ENCODE measurements around the gene GREB1L. TPM values are rescaled to one million over a fixed set of nuclear protein-coding genes. Genes with fewer than 3 reads are reported as not detected.
"Not testable (repeated sequence)": the region's sequence is repeated elsewhere in the genome, so short reads cannot be mapped to it uniquely, and the experiment has no call there.

Gene GREB1L
- polyA plus RNA-seq, 5 donors = 0.50 to 0.91 (median 0.63) TPM

- DNase-seq = no peak
Observed at GRCh38 chr18:21305621-21306020, 63.6 kb downstream of the GREB1L start.

GRCh38 chr18:21306368-21306767 lies 64.3 kb downstream of the GREB1L start:
- DNase-seq = no peak

DNA sequence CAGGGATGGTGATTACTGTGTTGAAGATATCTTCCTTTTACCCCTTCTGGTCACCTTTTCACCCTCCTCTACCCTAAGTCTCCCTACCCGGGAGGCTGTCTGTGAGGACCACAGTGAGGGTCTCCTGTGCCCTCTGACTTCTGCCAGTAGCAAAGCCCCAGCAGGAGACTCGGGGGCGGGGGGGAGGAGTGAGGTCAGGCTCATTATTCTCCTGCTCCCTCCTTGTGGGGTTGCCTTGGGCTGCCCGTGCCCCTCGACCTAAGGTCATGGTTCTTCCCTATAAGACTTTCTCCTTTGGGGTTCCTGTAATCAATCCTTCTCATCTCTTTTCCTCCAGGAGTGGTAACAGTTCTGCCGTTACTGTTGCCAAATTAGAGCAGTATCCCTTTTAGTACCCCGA lies 65.5 kb downstream of the GREB1L start:
- no peak for DNase-seq

- no peak for DNase-seq
Observed at GRCh38 chr18:21309248-21309647, 67.2 kb downstream of the GREB1L start.

GRCh38 chr18:21311980-21312379 lies 69.9 kb downstream of the GREB1L start:
- DNase-seq = not testable (repeated sequence)

DNA sequence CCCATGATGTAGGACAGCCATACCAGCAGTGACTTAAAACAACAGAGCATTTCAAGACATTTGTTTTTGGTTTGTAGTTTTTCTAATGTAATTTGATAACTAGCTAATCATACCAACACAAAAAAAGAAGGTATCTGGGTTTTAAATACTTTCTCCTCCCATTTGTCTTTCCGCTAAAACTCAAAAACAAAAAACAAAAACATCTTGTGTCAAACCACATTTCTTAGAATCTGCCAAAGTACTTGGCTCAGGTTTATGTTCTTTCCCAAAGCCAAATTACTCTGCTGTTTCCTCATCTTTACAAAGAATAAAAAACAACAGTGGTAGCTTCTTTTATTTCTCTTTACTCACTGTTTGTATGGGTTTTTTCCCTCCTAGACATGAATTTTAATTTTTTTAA lies 71.5 kb downstream of the GREB1L start:
- DNase-seq = no peak

DNA sequence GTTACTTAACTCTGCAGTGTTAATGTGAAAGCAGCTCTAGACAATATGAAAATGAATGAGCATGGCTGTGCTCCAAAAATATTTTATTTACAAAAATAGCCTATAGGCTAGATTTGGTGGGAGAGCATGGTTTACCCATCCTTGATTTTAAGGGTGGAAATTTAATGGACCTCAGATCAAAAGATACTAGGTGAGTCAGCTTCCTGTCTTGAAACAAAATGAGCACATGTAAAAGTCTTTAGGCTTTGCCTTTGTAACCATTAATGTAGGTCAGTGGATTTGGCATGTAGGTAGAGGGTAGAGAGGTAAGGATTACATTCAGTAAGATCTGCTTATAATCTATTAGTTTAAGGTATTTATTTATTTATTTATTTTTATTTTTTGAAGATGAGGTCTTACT lies 72.7 kb downstream of the GREB1L start:
- no peak for DNase-seq

DNA sequence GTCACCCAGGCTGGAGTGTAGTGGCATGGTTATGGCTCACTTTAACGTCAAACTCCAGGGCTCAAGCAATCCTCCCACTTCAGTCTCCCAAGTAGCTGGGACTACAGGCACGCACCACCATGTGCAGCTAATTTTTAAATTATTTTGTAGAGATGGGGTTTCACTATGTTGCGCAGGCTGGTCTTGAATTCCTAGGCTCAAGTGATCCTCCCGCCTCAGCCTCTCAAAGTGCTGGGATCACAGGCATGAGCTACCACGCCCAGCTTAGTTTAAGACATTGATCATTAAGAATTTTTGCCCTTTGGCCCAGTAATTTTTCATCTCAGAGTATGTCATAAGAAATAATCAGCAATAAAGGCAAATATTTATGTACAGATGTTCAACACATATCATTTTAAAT lies 73.1 kb downstream of the GREB1L start:
- DNase-seq = not testable (repeated sequence)

DNA sequence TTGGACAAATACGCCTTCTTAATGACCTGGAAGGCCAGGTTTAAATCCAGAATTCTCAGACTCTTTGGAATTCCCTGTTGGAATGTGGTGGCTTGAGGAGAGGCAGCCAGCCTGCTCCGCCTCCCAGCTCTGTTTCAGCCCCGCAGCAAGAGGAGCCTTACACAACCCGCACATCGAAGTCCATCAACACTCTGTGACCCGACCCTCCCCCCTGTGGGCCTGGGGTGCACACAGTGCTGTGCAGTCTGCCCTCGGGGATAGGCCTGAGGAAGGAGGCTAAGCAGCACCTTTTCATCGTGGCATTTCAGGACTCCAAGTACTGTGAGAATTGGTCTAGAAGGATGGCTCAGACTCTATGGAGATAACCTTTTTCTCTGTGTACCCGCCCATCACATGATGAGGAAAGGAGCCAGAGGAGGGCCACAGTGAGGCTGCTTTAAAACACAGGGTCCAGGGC lies 73.7 kb downstream of the GREB1L start:
- DNase-seq = no peak

- no peak for DNase-seq
Observed at GRCh38 chr18:21316296-21316695, 74.3 kb downstream of the GREB1L start.

GRCh38 chr18:21321711-21322110 lies 79.7 kb downstream of the GREB1L start:
- no peak for DNase-seq

GRCh38 chr18:21327101-21327500 lies 85.1 kb downstream of the GREB1L start:
- no peak for DNase-seq

DNA sequence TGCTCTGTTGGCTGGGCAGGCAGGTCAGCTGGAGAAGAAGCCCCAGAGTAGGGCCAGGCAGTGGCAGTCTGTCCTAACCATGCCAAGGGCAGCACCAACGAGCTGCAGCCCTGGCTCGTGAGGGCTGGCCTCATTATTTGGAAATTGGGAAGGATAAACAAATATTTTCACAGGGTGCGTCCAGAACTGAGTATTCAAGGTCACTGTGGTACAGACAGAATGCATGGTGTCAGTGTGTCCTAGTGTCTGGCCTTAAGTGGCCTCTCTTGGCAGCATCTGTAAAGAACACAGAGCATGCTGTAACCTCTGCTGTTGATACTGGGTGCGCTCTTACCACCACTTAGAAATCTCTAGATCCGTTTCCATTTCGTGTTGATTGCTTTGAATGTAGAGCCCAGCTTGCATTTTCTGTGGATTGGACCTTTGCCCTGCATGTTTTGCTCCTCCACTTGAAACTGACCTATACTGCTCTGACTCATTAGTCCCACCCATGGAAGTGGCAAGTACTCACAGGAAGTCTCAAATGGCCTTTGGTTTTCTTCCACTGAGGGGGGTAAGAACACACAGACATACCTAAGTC lies 88.2 kb downstream of the GREB1L start:
- no peak for DNase-seq

DNA sequence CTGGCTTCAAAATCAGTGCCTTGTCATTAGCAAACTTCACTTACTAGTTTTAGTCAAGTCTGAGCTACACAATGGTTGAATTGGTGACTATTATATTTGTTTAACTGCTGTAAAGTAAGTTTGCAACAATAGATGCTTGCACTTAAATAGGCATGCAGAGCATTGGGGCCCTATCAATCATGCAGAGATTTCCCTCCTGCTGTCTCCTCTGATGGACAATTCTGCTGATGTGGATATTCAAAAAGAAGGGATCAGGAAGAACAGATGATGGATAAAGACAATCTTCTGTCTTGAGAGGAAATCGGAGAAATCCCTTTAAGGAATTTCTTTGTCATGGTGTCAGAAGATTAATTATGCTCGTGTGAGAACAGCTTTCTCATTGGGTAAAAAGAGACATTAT lies 89.0 kb downstream of the GREB1L start:
- no peak for DNase-seq

GRCh38 chr18:21335927-21336488 lies 94.0 kb downstream of the GREB1L start:
- no peak for DNase-seq

DNA sequence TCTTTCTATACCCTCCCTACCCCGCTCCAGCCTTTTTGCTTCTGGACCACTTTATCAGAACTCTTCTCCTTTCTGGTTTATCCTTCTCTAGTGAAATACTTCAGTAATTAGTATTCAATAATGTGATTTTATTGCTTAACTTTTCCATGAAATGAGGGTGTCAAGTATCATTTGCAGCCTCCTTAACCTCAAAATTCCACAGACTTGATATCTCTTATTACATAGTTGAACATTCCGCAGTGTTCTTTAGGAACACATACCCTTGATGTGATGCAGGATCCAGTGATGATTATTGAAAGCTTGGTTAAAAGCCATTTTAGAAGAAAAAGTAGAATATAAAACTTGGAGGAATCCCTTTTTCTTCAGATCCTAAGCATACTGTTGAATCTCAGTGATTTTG lies 94.8 kb downstream of the GREB1L start:
- no peak for DNase-seq

- no peak for DNase-seq
Observed at GRCh38 chr18:21341141-21341540, 99.1 kb downstream of the GREB1L start.

- DNase-seq = no peak
Observed at GRCh38 chr18:21342372-21342771, 100.3 kb downstream of the GREB1L start.

DNA sequence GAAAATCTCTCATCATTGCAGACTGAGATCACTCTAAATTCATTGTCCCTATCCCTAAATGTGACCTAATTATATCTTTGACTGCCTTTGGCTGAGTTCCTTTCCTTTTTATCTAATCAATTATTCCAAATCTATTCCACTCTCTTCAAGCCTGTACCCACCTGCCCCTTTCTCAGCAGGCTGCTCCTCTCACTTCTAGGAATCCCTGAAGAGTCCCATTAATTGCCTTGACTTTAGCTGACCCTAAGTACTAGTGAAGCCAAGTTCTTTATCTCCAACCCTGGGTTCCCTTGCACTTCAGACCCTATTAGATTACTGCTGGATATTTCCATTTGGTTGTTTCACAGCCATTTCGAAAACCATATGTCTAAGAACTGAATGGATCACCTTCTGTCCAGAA lies 102.8 kb downstream of the GREB1L start:
- no peak for DNase-seq

DNA sequence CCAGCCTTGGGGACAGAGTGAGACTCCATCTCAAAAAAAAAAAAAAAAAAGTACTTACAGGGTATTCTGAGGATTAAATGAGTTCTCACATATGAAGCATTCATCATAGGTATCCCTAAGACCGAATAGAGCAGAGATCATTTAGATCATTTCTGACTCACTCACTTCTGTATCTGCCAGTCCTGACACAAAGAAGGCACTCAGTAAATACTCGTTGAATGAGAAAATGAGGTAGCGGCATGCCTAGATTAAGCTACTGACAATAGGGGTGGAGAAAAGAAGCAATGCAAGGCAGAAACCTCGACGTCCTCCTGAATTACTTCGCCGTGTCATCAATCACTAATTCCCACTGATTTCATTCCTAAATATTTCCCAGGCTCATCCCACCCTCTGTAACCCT lies 103.8 kb downstream of the GREB1L start:
- DNase-seq = no peak

- no peak for DNase-seq
Observed at GRCh38 chr18:21359746-21360145, 117.7 kb downstream of the GREB1L start.

DNA sequence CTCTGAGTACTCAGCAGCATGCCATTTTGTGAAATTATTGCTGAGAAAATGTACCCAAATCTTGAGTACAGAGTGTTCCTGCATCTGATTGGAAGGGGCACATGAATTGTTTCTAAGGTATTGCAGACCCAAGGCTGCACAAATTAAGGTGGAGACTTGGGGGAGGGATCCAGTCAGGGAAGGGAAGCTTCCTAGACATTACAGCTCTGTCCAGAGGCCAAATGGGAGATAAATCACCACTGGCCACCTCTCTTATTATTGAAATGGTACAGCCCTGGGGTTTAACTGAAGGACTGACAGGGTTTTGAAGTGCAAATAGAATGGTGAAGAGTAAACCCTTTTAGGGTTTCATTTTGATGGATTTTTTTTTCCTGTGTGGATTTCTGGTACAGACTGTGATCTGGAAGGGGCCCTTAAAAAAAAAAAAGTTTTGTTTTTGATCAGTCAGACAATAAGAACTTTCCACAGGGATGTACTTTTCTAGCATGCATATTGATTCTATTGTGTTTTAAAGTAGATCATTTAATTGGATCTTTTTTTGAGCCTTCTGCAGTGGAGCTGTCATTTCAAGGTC lies 119.4 kb downstream of the GREB1L start:
- no peak for DNase-seq

DNA sequence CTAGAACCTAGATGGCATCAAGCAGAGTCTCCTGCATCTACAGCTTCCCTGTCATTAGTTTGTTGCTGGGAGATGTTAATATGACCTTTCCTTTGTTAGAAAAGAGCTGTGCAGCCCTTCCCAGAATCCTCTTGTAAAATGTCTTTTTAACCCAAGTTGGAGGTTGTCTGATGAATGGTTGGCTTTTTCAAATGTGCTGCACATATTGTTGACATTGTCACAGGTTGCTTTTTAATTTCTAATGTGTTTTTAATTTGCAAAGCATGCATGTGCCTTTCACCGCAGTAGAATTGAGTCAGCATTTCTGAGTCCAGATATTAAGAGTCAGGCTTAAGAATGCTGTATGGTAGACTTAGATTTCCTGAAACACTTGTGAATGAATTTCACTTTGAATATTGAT lies 120.8 kb downstream of the GREB1L start:
- no peak for DNase-seq

DNA sequence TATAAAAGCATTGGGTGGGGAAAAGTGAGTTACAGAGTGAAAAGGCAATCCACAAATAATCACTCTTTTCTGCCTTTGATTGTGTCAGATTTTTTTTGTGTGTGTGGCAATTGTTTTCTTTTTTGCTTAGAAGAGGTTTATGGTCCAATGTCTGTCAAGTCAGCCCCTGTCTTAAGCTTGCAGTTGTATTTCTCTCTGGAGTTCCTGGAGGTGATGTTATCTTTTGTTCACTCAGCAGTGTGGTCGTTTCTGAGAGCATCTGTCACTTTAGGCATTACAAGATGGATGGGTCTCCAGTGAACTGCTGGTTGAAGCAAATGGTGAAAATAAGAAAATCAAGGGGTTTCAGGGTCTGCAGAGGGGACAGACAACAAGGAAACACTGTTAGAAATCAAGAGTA lies 121.3 kb downstream of the GREB1L start:
- DNase-seq = no peak

Measured in right lung (tissue), 5 donors.